ENCODE measurements around the gene TPO.

The TPO gene

DNA sequence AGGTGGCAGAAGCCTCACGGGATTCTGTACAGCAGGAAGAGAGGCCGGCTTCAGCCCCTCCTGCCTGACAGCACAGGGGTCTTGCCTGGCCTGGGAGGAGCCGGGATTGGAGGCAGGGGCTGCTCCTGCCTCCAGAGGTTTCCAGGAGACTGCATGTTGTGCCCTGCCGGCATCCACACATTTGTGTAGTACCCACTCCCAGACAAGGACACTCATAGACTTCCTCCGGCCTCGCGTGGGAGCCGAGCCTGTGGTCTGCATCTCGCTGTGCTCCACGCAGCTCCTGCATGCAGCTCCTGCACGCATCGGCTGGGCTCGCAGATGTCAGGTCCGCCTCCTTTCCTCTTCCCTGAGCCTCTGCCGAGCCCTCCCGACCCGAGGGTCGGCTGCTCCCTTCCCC is 34.7 kb downstream of the TPO start:
- DNase-seq (ENCODE audit: low read depth in 2 of 2) = no peak

DNA sequence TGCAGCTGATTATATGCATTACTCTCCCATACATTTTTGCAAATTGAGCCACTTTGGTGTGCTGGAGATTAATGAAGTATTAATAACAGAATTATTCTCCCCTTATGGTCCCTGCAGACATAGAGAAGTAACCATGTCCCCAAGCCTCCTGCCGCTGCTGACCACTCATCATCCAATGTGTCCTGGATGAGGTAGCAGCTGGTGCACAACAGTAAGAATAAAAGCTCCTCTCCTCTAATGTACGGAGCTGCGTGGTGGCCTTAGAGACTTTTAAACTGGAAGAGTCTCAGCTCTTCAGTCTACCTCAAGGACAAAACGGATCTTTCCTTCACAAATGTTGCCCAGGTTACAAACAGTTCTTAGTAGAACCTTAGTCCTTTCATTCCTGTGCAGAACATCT is 37.7 kb downstream of the TPO start:
- DNase-seq (ENCODE audit: low read depth in 2 of 2) = no peak

DNA sequence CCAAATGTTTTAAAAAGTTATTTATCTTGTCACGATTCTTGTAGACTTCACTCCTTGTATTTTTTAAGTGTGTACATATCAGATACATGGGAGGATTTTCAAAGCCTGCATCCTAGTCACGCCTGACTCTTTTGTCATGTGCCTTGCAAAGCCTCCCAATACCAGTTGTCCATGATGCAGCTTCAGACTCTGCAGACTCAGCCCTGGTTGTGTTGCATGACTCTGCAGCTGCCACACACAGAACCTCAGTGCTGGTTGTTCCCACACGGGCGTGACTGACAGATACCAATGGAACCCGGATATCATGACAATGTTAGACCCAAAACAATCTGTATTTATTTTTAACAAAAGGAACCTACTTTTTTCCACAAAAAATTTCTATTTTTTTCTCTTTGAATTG is 38.2 kb downstream of the TPO start:
- no peak for DNase-seq (ENCODE audit: low read depth in 2 of 2)

DNA sequence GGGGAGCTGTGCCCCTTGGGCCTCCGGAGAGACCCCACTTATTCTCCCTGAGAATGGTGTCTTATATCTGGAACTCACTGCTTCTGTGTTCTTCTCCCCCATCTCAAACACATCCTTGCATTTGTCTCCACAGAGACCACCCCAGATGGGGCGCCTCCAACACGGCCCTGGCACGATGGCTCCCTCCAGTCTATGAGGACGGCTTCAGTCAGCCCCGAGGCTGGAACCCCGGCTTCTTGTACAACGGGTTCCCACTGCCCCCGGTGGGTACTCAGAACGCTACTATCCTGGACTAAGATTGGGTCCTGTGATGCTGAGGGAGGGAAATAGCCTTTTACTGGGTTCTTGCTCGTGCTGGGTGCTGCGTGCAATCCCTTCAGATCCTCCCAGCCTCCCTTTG is 40.3 kb downstream of the TPO start:
- DNase-seq (ENCODE audit: low read depth in 2 of 2) = no peak

DNA sequence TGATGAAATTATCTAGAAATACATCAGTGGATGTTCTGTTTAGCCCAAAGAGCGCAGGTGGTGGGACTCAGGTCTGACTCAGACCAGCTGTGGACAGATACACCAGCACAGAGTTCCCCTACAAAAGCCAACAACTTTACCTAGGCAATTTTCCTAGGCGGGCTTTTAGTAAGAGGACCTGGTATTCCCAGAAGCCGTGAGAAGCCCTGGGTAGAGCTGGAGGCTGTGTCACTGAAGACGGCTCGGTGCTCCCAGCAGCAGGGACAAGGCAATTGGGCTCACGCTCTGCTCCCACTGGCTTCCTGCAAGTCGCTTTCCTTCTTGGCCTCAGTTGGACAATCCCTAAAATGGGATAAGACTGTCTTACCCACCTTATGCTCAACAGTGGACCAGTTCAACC is 41.1 kb downstream of the TPO start:
- DNase-seq (ENCODE audit: low read depth in 2 of 2) = no peak

DNA sequence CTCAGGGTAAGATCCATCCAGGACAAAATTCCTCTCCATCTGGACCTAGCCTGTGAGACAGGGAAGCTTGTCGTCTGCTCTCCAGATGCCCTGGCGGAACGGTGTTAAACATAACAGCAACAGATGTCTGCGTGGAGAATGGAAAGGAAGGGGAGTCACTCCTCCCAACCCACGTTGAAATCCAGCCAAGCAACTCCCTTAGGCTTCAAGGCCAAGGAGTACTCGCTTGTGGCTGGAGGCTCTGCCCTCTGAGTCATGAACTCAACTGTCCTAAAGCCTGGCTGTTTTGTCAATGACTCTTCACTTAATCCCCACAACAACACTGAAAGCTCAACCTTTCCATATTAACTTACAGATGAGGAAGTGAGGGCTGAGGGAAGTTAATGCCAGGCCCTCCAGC is 42.2 kb downstream of the TPO start:
- no peak for DNase-seq (ENCODE audit: low read depth in 2 of 2)

DNA sequence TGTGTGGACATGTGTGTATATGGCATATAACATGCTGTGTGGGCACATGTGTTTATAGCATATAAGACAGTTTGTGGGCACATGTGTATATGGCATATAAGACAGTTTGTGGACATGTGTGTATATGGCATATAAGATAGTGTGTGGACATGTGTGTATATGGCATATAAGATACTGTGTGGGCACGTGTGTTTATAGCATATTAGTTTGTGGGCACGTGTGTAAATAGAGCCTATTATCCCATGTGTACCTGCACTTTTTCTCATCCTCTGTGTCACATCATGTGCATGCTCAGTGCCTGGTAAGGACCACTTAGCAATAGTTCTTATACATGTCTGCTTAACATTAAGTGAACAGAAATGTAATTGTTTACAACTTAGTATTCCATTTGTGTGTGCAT is 45.2 kb downstream of the TPO start:
- no peak for DNase-seq (ENCODE audit: low read depth in 2 of 2)

DNA sequence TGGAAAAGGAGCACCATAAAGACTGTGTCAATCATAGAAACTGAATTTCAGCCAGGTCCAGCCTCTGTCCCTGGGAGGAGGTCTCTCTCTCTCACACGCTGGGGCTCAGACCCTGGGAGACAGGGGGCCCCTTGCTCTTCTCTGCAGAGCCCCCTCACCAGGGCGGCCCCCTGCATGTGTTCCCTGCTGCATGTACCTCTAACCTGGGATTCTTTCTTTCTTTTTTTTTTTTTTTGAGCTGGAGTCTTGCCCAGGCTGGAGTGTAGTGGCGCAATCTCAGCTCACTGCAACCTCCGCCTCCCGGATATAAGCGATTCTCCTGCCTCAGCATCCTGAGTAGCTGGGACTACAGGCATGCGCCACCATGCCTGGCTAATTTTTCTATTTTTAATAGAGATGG is 46.5 kb downstream of the TPO start:
- no peak for DNase-seq (ENCODE audit: low read depth in 2 of 2)

DNA sequence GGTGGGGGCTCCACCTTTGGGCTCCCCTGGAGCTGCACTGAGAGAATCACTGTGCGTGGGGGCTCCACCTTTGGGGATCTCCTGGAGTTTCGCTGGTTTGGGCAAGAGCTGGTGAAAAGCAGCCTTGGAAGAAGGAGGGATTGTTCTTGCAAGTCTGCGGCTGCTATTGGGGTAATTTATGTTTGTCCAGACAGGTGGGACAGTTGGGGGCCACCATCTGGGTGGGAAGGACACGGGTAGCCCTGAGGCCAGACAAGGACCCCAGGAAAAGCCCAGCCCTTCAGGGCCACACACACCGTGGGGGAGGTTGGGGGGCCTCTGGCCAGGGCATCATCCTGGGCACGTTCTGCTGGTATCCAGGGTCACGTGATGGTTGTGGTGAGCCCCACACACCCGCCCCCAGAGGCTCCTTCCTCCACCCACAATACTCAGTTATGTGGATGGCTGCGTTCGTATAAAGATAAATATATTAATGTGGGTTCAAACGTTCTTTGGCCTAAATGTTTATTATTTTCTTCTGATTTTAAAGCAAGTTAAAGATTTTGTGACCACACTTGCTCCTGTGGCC is 47.7 kb downstream of the TPO start:
- no peak for DNase-seq (ENCODE audit: low read depth in 2 of 2)

DNA sequence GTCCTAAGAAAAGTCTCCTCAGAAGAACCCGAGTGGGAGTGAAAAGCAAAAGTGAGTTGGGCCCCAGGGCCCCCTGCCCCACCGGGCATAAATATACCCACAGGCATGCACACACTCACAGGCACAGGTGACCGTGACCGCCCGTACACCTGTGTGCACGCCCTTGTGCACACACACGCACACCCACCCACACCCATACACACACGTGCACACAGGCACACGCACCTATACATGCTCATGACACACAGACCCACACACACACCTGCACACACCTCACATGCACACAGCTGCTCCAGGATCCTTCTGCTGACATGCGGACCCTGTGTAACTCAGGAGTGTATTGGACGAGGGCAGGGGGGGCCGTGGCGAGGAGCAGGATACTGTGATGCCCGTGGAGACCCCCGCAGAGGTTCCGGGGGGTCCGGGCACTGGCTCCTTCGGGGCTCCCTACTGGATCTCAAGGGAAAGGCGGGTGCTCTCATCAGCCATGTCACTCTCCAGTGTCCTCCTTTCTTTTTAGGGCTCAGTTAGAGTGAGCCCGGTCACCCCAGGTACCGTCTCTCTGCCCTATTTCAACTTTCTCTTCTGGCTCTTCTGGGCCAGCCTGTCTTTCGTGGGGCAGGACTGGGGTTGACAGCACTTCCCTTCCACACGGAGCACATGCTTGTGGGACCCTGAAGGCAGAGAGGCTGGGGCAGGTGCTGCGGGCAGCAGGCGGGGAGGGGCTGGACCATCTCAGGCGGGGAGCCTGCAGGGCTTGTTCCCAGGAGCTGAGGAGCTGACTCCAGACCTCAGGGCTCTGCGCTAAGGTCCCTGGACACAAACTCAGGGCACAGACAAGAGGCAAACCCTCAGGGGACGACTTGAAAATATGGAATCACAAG is 48.5 kb downstream of the TPO start:
- DNase-seq (ENCODE audit: low read depth in 2 of 2) = no peak

DNA sequence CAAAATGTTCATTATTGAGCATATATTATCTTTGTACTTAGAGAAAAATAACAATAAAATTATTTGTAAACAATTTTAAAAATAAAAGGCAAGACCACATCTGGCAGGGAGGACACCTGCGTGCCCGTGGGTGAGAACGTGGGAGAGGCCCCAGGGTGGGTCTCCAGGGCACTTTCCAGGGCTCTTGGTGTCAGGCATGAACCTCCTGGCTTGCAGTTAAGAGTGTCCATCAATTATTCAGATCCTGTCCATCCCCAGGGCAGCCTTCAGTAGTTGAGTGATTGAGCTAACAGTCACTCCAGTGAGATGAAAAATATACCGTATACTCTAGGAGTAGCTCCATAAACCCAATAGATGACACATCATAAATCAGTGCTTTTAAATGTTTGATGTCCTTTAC is 49.7 kb downstream of the TPO start:
- no peak for DNase-seq (ENCODE audit: low read depth in 2 of 2)

DNA sequence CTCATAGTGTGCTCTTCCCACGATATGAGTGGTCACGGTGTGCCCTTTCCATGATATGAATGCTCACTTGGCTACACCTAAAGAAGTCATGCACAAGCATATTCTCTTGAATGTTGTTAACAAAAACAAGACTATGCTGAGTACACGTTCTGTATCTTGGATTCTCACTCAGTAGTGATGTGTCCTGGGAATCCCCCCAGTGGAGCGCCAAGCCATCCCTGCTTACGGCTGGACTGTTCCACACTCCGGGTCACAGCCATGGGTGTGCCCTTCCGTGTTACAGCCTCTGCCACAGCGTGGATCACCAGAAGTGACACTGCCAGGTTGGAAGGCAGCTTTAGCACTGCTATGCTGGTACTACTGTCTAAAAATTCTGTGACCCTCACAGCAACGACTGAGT is 59.1 kb downstream of the TPO start:
- no peak for DNase-seq (ENCODE audit: low read depth in 2 of 2)

DNA sequence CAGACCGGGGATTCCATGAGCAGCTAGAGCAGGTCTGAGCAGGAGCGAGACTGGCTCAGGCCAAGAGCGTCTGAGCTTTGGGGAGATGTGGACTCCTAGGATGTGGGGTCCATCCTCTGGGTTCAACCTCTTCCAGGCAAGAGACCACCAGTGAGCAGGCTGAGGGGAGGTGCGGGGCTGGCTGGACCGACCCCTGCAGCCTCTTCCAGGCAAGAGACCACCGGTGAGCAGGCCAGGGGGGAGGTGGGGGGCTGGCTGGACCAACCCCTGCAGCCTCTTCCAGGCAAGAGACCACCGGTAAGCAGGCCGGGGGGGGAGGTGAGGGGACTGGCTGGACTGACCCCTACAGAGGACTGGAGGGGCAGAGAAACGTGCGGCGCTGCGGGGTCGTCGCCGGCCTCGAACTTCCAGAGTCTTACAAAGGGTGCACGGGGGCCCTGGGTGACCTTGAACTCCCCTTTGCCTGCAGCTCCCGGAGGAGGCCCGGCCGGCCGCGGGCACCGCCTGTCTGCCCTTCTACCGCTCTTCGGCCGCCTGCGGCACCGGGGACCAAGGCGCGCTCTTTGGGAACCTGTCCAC is 63.4 kb downstream of the TPO start:
- no peak for DNase-seq (ENCODE audit: low read depth in 2 of 2)

DNA sequence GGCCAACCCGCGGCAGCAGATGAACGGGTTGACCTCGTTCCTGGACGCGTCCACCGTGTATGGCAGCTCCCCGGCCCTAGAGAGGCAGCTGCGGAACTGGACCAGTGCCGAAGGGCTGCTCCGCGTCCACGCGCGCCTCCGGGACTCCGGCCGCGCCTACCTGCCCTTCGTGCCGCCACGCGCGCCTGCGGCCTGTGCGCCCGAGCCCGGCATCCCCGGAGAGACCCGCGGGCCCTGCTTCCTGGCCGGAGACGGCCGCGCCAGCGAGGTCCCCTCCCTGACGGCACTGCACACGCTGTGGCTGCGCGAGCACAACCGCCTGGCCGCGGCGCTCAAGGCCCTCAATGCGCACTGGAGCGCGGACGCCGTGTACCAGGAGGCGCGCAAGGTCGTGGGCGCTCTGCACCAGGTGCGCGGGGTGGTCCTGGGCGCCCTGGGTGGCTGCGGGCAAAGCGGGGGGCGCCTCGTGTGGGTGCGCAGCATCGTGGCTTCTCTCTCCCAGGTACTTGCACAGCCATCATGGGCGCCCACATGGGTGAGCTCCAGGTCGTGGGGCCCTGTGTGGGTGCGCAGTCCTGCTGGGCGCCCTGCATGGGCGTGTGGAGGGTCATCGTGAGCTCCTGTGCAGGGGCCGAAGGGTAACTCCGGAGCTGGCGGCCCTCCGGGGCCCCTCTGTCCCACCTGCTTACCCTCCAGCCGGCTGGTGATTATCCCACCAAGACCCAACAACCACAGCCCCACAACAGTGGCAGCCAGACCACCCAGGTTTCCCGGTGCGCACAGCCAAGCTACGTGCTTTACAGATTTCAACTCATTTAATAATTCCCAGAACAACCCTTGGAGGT is 64.2 kb downstream of the TPO start:
- no peak for DNase-seq (ENCODE audit: low read depth in 2 of 2)

DNA sequence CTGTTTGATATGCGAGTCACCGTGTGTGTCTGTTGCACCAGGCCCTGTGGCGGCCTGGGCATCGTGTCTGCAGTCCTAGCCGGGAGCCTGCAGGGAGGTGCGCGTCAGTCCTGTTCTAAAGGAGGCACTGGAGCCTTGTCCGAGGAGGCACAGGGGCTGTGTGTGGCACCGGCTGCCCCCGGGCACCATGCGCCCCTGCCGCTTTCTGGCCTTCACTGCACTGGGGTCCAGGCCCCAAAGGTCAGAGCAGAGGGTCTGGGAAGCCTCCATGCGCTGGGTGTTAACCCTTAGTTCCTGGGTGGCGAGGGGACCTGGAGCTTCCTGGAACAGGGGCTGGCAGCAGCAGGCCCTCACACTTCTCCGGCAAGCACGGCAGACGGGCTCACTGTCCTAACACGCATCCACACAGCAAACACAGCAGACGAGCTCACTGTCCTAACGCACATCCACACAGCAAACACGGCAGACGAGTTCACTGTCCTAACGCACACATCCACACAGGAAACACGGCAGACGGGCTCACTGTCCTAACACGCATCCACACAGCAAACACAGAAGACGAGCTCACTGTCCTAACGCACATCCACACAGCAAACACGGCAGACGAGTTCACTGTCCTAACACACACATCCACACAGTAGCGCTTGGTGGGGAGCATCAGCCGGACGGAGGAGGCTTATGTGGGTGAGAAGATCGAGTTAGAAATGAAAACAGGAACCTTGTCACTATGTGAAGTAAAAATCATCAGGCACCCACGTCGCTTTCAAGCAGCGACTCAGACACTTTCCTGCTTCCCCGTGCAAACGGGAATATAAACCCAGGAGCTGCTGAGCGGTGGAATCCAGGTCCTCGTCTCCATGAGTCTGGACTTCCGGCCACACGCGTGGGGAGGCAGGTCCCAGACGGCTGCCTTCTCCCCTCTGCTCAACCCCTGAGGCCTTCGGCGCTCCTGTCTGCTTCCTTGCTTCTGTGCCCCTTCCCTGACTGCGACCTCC is 65.3 kb downstream of the TPO start:
- DNase-seq (ENCODE audit: low read depth in 2 of 2) = no peak

DNA sequence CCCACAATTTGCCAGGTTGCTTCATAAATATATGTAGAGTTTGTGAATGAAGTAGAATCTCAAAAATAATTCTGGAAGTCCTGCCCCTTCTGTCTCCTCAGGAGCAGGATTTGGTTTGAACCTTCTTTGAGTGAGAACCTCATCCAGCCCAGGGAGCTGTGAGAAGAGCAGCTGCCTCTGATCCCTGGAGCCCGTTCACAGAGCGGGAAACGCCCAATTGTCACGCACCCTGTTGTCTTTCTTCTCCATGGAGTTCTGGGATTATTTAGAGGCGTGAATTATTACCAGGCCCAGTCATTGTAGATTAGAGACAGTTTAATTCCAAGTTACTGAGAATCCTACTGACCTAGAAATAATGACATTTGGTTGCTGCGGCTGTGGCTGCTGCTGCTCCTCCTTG is 66.1 kb downstream of the TPO start:
- no peak for DNase-seq (ENCODE audit: low read depth in 2 of 2)

DNA sequence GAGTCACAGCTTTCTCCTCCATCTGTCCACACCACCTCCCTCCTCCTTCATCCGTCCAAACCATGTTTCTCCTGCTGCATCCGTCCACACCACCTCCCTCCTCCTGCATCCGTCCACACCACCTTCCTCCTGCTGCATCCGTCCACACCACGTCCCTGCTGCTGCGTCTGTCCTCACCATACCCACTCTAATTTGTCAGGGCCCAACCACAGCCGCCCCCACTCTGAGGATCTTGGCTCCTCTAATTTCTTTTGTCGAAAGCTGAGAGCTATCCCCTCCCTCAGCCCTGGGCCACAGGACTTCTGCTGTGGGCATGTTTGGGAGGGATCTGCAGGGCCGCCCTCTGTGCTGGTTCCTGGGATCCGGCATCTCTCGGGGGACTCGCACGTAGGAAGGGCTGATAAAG is 67.4 kb downstream of the TPO start:
- DNase-seq (ENCODE audit: low read depth in 2 of 2) = no peak

DNA sequence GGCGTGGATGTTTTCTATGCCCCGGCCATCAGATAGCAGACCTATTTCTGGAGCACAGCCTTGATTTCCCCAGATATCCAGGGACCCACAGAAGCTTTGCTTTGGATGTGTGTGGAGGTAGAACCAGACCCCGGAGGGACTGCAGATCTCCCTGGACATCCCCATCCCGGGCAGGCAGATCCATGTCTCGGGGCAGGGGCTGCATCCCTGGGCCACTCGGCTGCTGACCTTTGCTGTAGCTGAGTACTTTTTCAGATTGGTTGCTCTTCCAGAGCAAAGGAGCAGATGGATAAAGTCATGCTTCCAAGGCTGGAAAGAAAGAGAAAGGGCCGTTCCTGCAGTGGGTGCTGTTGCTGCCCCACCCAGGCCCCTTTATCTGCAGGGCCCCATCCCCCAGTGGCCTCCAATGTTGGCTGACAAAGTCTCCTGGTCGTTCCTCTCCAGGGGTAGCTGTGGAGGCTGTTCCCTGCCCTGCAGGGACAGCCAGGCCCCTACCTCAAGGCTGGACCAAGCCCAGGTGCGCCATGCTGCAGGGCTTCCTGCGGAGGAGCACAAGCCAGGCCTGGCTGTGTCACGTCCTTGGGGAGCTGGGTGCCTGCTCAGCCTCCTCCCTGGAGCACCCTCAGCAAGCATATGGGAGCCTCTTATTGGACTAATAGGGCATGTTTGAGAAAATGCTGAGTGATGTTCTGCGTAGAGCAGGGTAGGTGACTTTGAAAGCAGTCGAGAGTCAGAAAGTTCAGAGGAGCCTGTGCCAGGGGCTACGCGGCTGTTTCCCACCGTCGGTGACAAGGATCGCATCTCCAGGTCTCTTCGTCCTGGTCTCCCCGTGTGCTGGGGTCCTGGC is 68.4 kb downstream of the TPO start:
- no peak for DNase-seq (ENCODE audit: low read depth in 2 of 2)

DNA sequence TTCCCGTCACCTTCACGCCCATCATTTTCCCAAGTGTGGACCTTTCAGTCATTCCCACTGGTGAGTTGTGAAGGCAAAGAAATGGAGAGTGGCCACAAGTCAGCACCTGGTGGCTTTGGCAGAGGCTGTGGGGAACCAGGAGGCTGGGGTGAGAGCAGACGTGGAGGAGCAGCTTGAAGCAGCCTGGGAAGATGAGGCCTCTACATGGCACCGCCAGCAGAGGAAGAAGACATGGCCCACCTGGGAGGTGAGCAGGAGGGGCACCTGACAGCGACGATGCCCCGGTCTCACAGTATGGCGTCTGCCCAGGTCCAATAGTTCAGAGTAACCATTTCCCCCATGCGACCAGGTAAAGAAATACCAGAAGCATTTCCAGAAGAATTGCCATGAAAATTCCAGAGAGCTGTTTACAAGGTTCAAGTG is 69.0 kb downstream of the TPO start:
- DNase-seq (ENCODE audit: low read depth in 2 of 2) = no peak

DNA sequence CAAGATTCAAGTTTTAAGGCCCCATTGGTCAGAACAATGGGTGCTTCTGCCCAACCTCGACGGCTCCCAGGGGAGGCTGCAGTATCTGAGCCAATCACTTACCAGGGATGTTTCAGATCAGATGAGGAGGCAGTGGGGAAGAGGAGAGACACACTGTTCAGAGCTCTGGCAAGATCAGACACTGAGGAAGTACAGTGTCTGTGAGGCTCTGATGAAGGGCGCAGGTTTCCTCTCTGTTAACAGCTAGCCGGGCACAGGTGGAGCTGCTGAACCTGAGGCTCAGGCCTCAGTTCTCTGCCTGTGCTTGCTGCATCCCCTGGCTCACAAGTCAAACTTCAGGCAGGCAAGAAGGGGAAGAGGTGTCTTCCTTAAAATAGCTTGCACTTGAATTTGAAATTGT is 69.7 kb downstream of the TPO start:
- DNase-seq (ENCODE audit: low read depth in 2 of 2) = no peak
